ENCODE measurements around the gene OTOF.

DNA sequence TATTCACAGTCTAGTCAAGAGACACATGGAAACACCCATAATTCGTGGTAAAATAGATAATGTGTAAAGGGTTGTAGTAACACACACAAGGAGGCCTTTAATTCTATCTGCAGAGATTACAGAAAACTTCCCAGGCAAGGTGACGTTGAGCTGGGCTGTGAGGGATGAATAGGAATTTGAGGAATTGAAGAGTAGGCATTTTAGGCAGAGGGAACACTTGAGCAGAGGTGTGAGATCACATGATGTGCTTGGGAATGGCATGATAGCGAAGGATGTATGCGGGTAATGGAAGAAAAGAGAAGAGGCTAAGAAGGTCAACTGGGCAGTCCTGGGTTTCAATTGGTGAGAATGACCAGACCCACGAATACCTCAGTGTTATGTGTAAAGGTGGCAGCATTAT is 56.0 kb downstream of the OTOF start:
- TF ChIP-seq POLR2A (IDR thresholded peaks at IDR 0.05) (no peak), EP300 (IDR thresholded peaks at IDR 0.05) (no peak)
- TF ChIP-seq, protein P1, sequence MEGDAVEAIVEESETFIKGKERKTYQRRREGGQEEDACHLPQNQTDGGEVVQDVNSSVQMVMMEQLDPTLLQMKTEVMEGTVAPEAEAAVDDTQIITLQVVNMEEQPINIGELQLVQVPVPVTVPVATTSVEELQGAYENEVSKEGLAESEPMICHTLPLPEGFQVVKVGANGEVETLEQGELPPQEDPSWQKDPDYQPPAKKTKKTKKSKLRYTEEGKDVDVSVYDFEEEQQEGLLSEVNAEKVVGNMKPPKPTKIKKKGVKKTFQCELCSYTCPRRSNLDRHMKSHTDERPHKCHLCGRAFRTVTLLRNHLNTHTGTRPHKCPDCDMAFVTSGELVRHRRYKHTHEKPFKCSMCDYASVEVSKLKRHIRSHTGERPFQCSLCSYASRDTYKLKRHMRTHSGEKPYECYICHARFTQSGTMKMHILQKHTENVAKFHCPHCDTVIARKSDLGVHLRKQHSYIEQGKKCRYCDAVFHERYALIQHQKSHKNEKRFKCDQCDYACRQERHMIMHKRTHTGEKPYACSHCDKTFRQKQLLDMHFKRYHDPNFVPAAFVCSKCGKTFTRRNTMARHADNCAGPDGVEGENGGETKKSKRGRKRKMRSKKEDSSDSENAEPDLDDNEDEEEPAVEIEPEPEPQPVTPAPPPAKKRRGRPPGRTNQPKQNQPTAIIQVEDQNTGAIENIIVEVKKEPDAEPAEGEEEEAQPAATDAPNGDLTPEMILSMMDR (IDR thresholded peaks at IDR 0.05) = no peak
